CD4-positive, alpha-beta T cell treated with Interleukin-6 for 4 hours (primary cell): ENCODE measurements around the gene ZBTB24.
"Not testable (repeated sequence)": the region's sequence is repeated elsewhere in the genome, so short reads cannot be mapped to it uniquely, and the experiment has no call there.

Experiments used
- DNase-seq: peaks from one replicate; pipeline ENCODE4 v3.0.0-alpha.2; 2020; ENCODE audit warnings: mixed read lengths

Gene ZBTB24

GRCh38 chr6:109467696-109468095, 15.3 kb downstream of the ZBTB24 start:
- DNase-seq, result no peak

DNA sequence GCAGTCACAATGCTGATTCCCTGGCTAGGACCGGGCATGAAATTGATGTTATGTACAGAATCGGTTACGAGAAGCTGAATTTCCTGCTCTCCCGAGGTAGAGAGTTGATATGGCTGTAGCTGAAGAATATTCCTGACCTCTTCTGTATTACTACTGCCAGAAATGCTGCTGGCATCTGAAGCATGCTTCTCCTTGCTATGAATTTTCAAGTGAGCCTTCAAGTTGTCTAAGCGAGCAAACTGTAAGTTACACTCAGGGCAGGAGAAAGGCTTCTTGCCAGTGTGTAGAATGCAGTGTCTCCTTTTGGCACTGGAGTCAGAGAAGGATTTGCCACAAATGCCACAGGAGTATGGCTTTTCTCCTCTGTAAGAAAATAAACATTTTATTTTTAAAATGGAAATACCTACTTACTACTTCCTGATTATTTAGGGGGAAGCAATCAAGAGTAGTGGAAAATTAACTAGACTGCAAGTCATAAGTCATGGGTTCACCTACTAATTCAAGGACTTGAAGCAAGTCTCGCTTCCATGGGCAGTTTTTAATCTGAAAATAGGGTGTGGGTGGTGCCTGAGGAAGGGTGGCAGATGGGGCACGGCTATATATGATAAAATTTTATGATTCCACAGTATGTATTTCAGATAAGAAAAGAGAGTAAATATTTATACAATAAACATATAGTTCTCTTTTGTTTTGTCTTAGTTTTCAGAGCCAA, 16.7 kb downstream of the ZBTB24 start:
- no peak for DNase-seq

DNA sequence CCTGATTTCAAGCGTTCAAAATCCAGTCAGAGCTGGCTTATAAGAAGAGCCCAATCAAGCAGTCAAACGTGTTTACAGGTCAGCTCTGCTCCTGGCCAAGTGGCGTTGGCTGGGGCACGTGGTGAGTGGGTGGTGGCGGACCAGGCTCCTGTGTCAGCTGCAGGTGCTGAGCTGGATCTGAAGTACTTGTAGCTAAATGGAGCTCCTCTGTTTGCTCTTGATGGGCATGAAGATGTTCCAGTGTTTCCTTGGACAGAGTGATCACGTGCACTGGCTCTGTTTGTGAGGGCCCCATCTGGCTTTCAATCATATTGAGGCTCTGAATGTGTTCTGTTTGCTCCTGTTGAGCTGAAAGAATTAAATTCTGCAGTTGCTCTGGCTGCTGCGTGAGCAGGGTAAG, 17.2 kb downstream of the ZBTB24 start:
- no peak for DNase-seq

- no peak for DNase-seq
Observed at GRCh38 chr6:109461733-109462526, 21.1 kb downstream of the ZBTB24 start.

GRCh38 chr6:109461205-109461604, 21.8 kb downstream of the ZBTB24 start:
- not testable (repeated sequence) for DNase-seq

- no peak for DNase-seq
Observed at GRCh38 chr6:109460161-109460829, 22.7 kb downstream of the ZBTB24 start.

DNA sequence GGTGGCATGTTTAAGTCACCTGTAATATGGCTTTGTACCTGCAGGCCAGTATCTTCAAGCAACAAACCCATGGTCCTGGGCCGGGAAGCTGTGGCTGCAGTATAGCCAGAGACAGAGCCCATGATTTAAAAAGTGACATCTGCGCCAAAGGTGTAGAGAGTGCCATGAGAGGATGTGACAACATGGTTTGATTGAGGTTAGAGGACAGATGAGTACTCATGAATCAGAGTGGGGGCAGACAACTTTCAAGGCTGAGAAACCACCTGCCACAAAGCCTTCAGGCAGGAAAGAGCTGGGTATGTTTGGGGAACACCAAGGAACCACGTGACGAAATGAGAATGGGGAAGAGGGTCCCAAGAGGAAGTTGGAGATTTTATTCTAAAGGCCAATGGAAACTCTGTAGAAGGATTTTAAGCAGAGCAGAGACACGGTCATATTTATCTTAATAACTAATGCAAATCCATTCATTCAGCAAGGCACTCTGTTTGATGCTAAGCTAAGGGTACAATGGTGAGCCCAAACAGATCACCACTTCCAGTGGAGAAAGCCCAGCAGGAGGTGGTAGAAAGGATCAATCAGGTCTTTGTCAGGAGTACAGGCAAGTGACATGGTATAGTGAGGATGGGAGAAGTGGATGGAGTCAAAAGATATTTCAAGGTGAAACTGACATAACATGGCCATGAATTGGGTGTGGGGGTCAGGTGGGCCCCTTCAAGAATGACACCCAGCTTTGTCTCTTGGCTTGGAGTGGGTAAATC, 24.1 kb downstream of the ZBTB24 start:
- DNase-seq, result peak; percentile 39

DNA sequence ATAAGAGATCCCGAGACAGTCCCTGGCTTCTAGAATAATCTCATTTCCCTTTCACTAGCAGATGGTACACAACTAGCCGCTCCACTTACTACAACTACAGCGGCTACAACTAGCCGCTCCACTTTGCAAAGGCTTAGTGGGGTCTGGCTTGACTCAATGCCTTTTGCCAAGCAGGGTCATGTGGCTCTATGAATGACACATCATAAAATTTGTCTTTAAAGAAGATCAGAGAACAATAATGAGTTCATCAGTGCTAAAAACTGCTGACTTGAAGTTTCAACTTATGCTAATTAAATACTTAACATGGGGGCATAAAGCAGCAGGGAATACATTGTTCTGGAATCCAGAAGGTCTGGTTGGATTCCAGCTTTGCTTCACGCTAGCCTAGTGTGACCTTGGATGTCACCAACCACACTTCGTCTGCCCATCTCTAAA, 25.4 kb downstream of the ZBTB24 start:
- no peak for DNase-seq

DNA sequence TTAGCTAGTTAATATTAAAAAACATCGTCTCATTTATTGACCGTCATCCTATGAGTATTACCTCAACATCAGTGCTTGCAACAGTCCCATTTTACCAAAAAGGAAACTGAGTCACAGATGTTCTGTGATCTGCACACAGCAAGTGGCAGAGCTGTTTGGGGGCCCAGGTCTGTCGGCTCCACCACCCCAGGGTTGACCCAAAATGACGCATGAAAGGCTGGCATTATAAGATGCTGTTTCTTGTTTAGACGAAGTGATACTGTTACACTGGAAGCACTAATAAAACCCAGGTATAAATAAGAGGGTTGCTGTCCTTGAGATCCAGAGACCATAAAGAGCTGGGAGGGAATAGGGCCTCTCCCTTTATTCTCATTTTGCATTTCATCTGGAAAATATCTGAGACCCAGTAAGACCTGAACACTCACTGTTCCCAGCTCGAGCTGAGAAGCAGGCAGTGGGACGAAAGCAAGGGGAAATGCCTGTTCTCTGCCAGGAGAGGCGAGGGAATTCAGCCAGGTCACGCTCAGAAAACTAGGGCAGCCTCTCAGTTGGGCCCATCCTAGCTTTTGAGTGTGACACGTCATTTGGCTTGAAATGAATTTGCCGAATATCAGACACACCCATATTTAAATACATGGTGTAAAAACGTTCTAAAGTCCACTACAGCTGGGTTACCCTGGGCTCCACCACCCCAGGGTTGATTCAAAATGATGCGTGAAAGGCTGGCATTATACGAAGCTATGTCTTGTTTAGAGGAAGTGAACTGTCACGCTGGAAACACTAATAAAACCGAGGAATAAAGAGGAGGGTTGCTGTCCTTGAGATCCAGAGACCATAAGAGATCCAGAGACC, 26.1 kb downstream of the ZBTB24 start:
- DNase-seq, result no peak

GRCh38 chr6:109456111-109456583, 26.9 kb downstream of the ZBTB24 start:
- no peak for DNase-seq

DNA sequence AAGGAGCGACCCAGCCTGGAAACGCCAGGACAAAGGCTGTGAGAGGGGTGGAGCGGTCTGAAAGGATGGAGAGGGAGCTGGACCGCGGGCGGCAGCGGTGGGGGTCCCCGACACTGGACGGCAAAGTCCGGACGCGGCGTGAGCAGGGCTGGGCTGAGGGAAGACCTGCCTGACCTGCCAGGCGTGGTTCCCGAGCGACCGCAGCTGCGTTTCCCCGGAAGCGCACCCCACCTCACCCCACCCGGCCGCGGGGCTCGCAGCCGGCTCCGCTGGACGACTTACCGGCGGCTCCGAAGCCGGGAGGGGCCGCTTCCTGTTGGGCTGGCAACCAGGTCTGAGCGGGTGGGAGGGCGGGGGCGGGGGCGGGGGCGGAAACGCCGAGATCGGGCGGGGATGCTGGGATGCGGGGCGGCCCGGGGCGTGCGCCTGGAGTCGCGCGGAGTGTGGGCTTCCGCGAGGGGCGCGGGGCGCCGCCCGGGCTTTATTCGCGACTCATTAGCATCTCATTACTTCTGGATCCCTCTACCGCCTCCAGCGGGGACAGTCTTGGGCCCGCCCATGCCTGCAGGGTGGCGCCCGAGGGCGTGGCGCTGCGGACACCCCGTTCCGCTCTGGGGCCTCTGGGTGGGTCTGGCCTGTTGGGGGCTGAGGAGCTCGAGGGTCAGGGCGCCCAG, 27.4 kb downstream of the ZBTB24 start, which contains the start of gene MICAL1:
TSS of gene MICAL1 (minus strand) at position 336 of the 674 bp plus-strand sequence. CDS start 1,576 bp downstream, outside the sequence.
- DNase-seq, result peak; percentile 84

DNA sequence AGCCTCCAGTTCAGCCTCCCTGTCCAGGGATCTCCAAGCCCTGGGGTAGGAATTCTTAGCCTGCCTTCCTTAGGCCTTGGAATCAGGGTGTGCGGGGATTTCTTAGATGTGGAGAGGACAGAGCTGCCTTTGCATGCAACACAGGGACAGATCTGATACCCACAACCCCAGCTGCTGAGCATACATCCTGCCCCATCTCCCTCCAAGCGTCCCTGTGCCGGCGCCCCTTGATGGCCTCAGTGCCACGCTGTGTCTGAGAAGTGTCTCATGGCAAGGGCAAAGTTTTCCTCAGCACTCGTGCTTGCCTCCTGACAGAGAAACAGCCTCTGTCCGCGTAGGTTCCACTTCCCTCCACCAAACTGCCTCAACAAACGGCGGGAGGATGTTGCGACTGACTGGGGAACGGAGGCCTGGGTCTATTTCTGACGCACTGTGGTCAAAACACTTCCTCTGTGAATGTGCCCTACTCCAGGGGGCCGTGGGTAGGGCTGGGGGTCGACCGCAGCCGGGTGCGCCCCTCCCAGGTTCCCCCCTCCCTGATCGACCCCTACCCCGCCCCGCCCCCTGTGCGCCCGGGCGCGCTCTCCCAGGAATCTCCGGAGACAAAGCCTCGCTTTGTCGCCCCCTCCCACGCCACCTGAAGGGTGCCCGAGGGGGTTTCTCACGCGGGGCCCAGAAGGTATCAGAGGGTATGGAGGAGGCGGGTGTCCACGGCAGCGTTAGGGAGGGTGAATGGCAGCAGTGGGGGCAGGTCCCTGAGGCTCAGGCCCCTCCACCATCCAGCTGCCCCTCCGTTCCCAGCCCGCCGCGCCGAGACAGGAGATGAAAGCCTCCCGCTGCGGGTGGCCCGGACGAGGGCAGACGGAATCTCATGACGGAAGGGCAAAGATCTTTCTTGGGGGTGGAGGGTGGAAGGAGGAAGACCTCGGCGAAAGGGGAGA, 28.3 kb downstream of the ZBTB24 start:
- peak; percentile 74 for DNase-seq

- DNase-seq, result no peak
Observed at GRCh38 chr6:109453594-109454495, 29.2 kb downstream of the ZBTB24 start.

DNA sequence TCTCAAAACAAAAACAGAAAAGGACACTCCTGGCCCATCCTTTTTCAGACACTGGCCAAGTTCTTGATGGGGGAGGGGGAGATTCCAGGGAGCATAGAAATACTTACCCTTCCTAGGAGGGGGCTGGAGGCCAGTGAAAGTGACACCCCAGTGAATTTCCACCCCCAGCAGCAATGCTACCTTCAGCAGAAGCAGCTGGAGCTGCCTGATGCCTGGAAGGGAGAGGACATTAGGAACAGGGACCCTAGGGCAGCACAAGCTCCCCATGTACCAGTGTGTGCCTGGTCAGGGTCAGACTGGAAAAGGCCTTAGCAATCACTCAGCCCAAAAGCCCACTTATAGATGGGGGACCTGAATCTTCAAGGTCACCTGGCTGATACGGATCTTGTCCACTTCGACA, 29.9 kb downstream of the ZBTB24 start:
- DNase-seq, result no peak

GRCh38 chr6:109452181-109452580, 30.8 kb downstream of the ZBTB24 start:
- DNase-seq, result no peak

DNA sequence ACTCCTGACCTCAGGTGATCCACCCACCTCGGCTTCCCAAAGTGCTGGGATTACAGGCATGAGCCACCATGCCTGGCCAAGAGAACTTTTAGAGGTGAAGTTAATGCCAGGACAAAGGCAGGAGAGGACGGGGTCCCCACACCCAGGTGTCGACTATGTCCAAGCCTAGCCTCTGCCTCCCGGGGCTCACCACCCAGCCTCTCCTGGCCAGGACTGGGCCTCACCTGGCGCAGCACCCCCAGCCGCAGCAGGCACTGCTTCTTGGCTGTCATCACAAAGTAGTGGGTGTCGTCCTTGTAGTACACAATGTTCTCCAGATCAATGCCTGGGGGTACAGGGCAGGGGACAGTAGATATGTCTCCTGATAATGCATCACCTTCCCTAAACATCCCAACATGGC, 31.6 kb downstream of the ZBTB24 start:
- DNase-seq, result no peak

- DNase-seq, result no peak
Observed at GRCh38 chr6:109450801-109451200, 32.2 kb downstream of the ZBTB24 start.

DNA sequence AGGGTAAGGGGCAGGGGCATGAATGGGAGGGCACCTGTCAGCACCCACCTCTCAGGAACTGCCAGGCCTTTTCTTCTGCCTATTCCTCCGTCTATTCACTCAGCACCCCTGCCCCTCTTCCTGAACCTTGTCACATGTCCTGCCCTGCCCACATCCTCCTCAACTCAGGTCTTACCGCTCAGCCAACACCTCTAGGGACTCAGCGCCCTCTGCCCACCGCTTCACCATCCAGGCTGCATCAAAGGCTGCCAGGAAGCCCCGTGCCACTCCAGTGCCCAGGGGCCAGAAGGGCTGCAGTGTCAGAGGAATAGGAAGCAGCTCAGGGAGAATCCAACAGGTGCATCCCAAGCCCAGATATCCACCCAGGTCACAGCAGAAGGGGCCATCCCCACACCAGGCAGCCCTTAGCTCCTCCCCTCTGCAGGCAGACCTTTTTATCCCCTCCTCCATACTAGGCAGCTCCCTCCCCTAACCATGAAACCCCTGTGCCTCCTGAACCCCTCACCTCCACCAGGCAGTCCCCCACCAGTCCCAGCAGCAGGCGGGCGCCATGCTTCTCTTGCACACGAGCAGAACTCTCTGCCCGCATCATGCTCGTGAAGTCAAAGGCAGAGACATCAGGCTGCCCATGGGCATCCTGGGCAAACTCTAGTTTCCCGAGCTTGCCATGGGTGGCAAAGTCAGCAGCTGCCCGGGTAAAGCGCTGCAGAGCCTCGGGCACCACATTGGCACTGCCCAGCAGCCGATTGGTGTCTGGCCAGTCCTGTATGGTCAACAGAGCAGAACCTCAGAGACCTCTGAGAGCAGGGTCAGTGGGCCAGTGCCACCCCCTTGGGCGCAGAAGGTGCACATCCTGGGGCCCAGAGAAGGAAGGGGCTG, 33.0 kb downstream of the ZBTB24 start:
- DNase-seq, result peak; percentile 61
